Subcutaneous preadipocyte (primary cell): ENCODE results near the gene PHKB. TPM values are rescaled to one million over a fixed set of nuclear protein-coding genes. Genes with fewer than 3 reads are reported as not detected.

Source experiments
- small RNA-seq: library from RNA; depleted of rRNA; stranded (forward); fragments of <200 nt; gene quantifications from one replicate; pipeline ENCODE3, GENCODE V24; 2012
- total RNA-seq: library from RNA; depleted of rRNA; stranded (reverse); fragments of >200 nt; gene quantifications from 2 replicates; pipeline ENCODE4 v1.2.3, GENCODE V29; 2012

Gene PHKB
- 50.0 and 57.3 TPM in 2 replicates for total RNA-seq

GRCh38 chr16:47460711-47461597 lies at the start of gene PHKB, which contains the start of gene ITFG1:
PHKB (plus strand) TSS chr16:47461331; CDS start chr16:47461351, 20 bp downstream.
ITFG1 (minus strand) TSS chr16:47461063; CDS start chr16:47461045, 18 bp downstream.

Small RNA genes within 50 kb of the gene (small RNA-seq; reads per million reads assigned to genes)
- gene RNA5SP425: not detected

Other genes starting within 250 kb of the PHKB start
- gene ITFG1, start 268 bp upstream of the PHKB start, total RNA-seq: 41.5 and 46.5 TPM in 2 replicates